MCF 10A (cell line): ENCODE measurements around the gene KIF19. TPM values are rescaled to one million over a fixed set of nuclear protein-coding genes. Genes with fewer than 3 reads are reported as not detected.

ENCODE experiments used
- BruUV-seq: library from RNA; stranded (reverse); fragments of 400-500 nt; replicated peaks from 2 replicates; lab custom pipeline; 2021; lab: Mats Ljungman, UMichigan
- CTCF ChIA-PET: fragments of 300-600 bp; sonication (Branson Sonifier 250); formaldehyde crosslinking; extraction: SDS; loops from one replicate; lab custom pipeline; 2021; ENCODE audit warnings: antibody characterized with exemption, inconsistent platforms; lab: Yijun Ruan, JAX
- POLR2A ChIA-PET: fragments of 300-600, 350-650 bp; sonication (Branson Sonifier 250); formaldehyde crosslinking; extraction: SDS; loops from one replicate; lab custom pipeline; 2020; ENCODE audit warnings: antibody characterized with exemption, inconsistent platforms; lab: Yijun Ruan, JAX
- DNase-seq: peaks from one replicate; pipeline ENCODE4 v3.0.0-alpha.2; 2018; ENCODE audit not compliant: unreplicated experiment
- H3K27ac Mint-ChIP-seq: one replicate; pipeline ENCODE4 v1.8.0; 2022; ENCODE audit warnings: mild to moderate bottlenecking, low read depth, mixed read lengths; ENCODE audit not compliant: unreplicated experiment
- H3K27me3 Mint-ChIP-seq: one replicate; pipeline ENCODE4 v1.8.0; 2022; ENCODE audit warnings: mixed read lengths; ENCODE audit not compliant: insufficient read depth, unreplicated experiment
- H3K36me3 Mint-ChIP-seq: one replicate; pipeline ENCODE4 v1.8.0; 2022; ENCODE audit warnings: mild to moderate bottlenecking, moderate library complexity, mixed read lengths; ENCODE audit not compliant: insufficient read depth, unreplicated experiment
- H3K4me1 Mint-ChIP-seq: one replicate; pipeline ENCODE4 v1.8.0; 2022; ENCODE audit warnings: mixed read lengths; ENCODE audit not compliant: insufficient read depth, unreplicated experiment
- H3K4me3 Mint-ChIP-seq: one replicate; pipeline ENCODE4 v1.8.0; 2022; ENCODE audit warnings: mild to moderate bottlenecking, moderate library complexity, mixed read lengths; ENCODE audit not compliant: unreplicated experiment
- H3K9me3 Mint-ChIP-seq: one replicate; pipeline ENCODE4 v1.8.0; 2022; ENCODE audit warnings: mixed read lengths; ENCODE audit not compliant: unreplicated experiment
- CTCF ChIP-seq: fragments of 200-600 bp; IDR thresholded peaks from one replicate; pipeline ENCODE4 v1.8.0; 2022; ENCODE audit warnings: antibody characterized with exemption, mild to moderate bottlenecking; ENCODE audit not compliant: unreplicated experiment
- intact Hi-C: fragments of 100-400 bp; cut with micrococcal nuclease; formaldehyde crosslinking; loops from 2 replicates; pipeline ENCODE4 v1.14.1; 2022
- total RNA-seq: library from RNA; stranded (reverse); gene quantifications from 2 replicates; pipeline ENCODE4 v1.2.3, GENCODE V29; 2022

KIF19 gene
- total RNA-seq, 1 experiment from 2014 or later: not detected

GRCh38 chr17:74373838-74374606, 48.0 kb downstream of the KIF19 start:
- Mint-ChIP-seq H3K36me3 (no peaks in the 10 kb centered on the region), H3K9me3 (no peaks in the 10 kb centered on the region), H3K27me3 (peaks cover 66% of the 10 kb centered on the region), H3K4me3 (no peak overlapping the region), H3K4me1 (no peaks in the 10 kb centered on the region), H3K27ac (no peak overlapping the region)
- TF ChIP-seq CTCF: no peak
- no peak for DNase-seq
- intact Hi-C loops: no loop called here
- ChIA-PET POLR2A (no interaction called here), CTCF (interaction anchor here (9.6 kb wide), 1 partner anchor 83 kb away, joined by 283 read pairs; no protein-coding TSS in a partner anchor)
- no TSS peak for BruUV-seq

GRCh38 chr17:74374858-74375257, 48.8 kb downstream of the KIF19 start:
- H3K4me3 Mint-ChIP-seq: no peak overlapping the region
- ChIA-PET POLR2A (interaction anchor here (0.7 kb wide), 1 partner anchor 76 kb away, joined by 4 read pairs; no protein-coding TSS in a partner anchor), CTCF (interaction anchor here (0.7 to 9.6 kb wide), 2 partner anchors 82 to 158 kb away, joined by 3 to 283 read pairs; no protein-coding TSS in a partner anchor)
- no TSS peak for BruUV-seq
- no peak for TF ChIP-seq CTCF
- no peaks in the 10 kb centered on the region for H3K36me3 Mint-ChIP-seq
- intact Hi-C loops: no loop called here
- no peak for DNase-seq
- H3K9me3 Mint-ChIP-seq: no peaks in the 10 kb centered on the region
- no peak overlapping the region for H3K27ac Mint-ChIP-seq
- H3K27me3 Mint-ChIP-seq: peaks cover 66% of the 10 kb centered on the region
- peaks cover 2% of the 10 kb centered on the region for H3K4me1 Mint-ChIP-seq

GRCh38 chr17:74379495-74380085, 53.6 kb downstream of the KIF19 start:
- ChIA-PET CTCF (interaction anchor here (0.6 to 9.6 kb wide), 40 partner anchors 11 to 392 kb away, joined by 3 to 283 read pairs (median 4); partner anchors contain the start of genes CD300LB and GPR142), POLR2A (interaction anchor here (0.6 to 4.1 kb wide), 7 partner anchors 37 to 194 kb away, joined by 3 to 46 read pairs (median 5); partner anchors contain the start of gene GPRC5C)
- peak; percentile 87 for DNase-seq
- H3K9me3 Mint-ChIP-seq: no peaks in the 10 kb centered on the region
- no peaks in the 10 kb centered on the region for H3K36me3 Mint-ChIP-seq
- H3K4me3 Mint-ChIP-seq: peak overlapping the region; percentile 37
- peaks cover 16% of the 10 kb centered on the region for H3K4me1 Mint-ChIP-seq
- TF ChIP-seq CTCF: peak; percentile 95
- peaks cover 39% of the 10 kb centered on the region for H3K27me3 Mint-ChIP-seq
- H3K27ac Mint-ChIP-seq: no peak overlapping the region
- no TSS peak for BruUV-seq
- intact Hi-C loops: loop anchor here (1.0 kb wide), 4 partner anchors 78 to 223 kb away; no protein-coding TSS in a partner anchor
